Uterus (tissue), 2 donors: ENCODE results near the gene CEP20.

ENCODE experiments used
- CTCF ChIP-seq, 4 experiments: fragments of 200-600 bp in 2 of 4; fragments of 450-650 bp in 2 of 4; sonication (generic) in 2 of 4; IDR thresholded peaks; one replicate each; pipeline ENCODE4 v1.5.1; 2016 to 2019; ENCODE audit warnings: antibody characterized with exemption in 4 of 4, mild to moderate bottlenecking in 2 of 4, moderate library complexity in 1 of 4
- POLR2A ChIP-seq, 2 donors: fragments of 450-650 bp; IDR thresholded peaks; one replicate each; pipeline ENCODE4 v1.6.1; 2016; ENCODE audit warnings: antibody characterized with exemption in 2 of 2, mild to moderate bottlenecking in 1 of 2, moderate library complexity in 1 of 2

GRCh38 chr16:15886078-15886477 is 2.3 kb downstream of the CEP20 start:
- TF ChIP-seq POLR2A (IDR thresholded peaks at IDR 0.05) (no peak), CTCF (IDR thresholded peaks at IDR 0.05) (no peak)
